ENCODE data around the gene GAS5. TPM values are rescaled to one million over a fixed set of nuclear protein-coding genes. Genes with fewer than 3 reads are reported as not detected.

The GAS5 gene
- total RNA-seq, 1 donor from 2014 or later = 352 TPM

GRCh38 chr1:173866413-173867115 is 1.2 kb downstream of the GAS5 start:
- Mint-ChIP-seq H3K36me3 (ENCODE audit: insufficient read depth) (peaks cover 42% of the 10 kb centered on the region), H3K9me3 (ENCODE audit: low read depth) (no peaks in the 10 kb centered on the region), H3K27me3 (no peaks in the 10 kb centered on the region), H3K4me1 (ENCODE audit: low read depth) (peaks cover 34% of the 10 kb centered on the region), H3K27ac (peak overlapping the region; percentile 100), H3K4me3 (ENCODE audit: low read depth) (peak overlapping the region; percentile 99)
- DNase-seq (ENCODE audit: low spot score, unreplicated experiment) = no peak
- no peak for TF ChIP-seq CTCF (IDR thresholded peaks at IDR 0.05; ENCODE audit: unreplicated experiment)

- Mint-ChIP-seq H3K9me3 (ENCODE audit: low read depth) (no peaks in the 10 kb centered on the region), H3K27me3 (no peaks in the 10 kb centered on the region), H3K4me1 (ENCODE audit: low read depth) (peaks cover 31% of the 10 kb centered on the region), H3K27ac (peak overlapping the region; percentile 100), H3K4me3 (ENCODE audit: low read depth) (peak overlapping the region; percentile 99), H3K36me3 (ENCODE audit: insufficient read depth) (peaks cover 38% of the 10 kb centered on the region)
- DNase-seq (ENCODE audit: low spot score, unreplicated experiment) = no peak
- no peak for TF ChIP-seq CTCF (IDR thresholded peaks at IDR 0.05; ENCODE audit: unreplicated experiment)
These were observed 2.2 kb downstream of the GAS5 start for GRCh38 chr1:173865468-173866164.

GRCh38 chr1:173864179-173864867 is 3.5 kb downstream of the GAS5 start:
- H3K4me1 Mint-ChIP-seq (ENCODE audit: low read depth) = peaks cover 28% of the 10 kb centered on the region
- no peak for TF ChIP-seq CTCF (IDR thresholded peaks at IDR 0.05; ENCODE audit: unreplicated experiment)
- peak overlapping the region; percentile 99 for H3K4me3 Mint-ChIP-seq (ENCODE audit: low read depth)
- DNase-seq (ENCODE audit: low spot score, unreplicated experiment) = no peak
- peaks cover 41% of the 10 kb centered on the region for H3K36me3 Mint-ChIP-seq (ENCODE audit: insufficient read depth)
- H3K27me3 Mint-ChIP-seq = no peaks in the 10 kb centered on the region
- H3K9me3 Mint-ChIP-seq (ENCODE audit: low read depth) = no peaks in the 10 kb centered on the region
- H3K27ac Mint-ChIP-seq = peak overlapping the region; percentile 100

- Mint-ChIP-seq H3K4me1 (ENCODE audit: low read depth) (peaks cover 26% of the 10 kb centered on the region), H3K27ac (peak overlapping the region; percentile 91), H3K4me3 (ENCODE audit: low read depth) (peak overlapping the region; percentile 47), H3K36me3 (ENCODE audit: insufficient read depth) (peaks cover 41% of the 10 kb centered on the region), H3K9me3 (ENCODE audit: low read depth) (no peaks in the 10 kb centered on the region), H3K27me3 (no peaks in the 10 kb centered on the region)
- no peak for DNase-seq (ENCODE audit: low spot score, unreplicated experiment)
- no peak for TF ChIP-seq CTCF (IDR thresholded peaks at IDR 0.05; ENCODE audit: unreplicated experiment)
These were observed 4.3 kb downstream of the GAS5 start for GRCh38 chr1:173863224-173864161.
